Hepatocyte (in vitro differentiated cells): Measurements from ENCODE around the gene AGBL1.

ENCODE experiments used
- EZH2 ChIP-seq: fragments of 200-600 bp; sonication (generic); IDR thresholded peaks from 2 replicates; pipeline ENCODE4 v1.6.1; 2016; ENCODE audit warnings: antibody characterized with exemption, mild to moderate bottlenecking, borderline replicate concordance
- TF ChIP-seq, protein P1 (sequence below): fragments of 200-600 bp; sonication (generic); IDR thresholded peaks from 2 replicates; pipeline ENCODE4 v1.5.1; 2016; ENCODE audit warnings: antibody characterized with exemption, mild to moderate bottlenecking; ENCODE audit not compliant: poor library complexity

- TF ChIP-seq, protein P1, sequence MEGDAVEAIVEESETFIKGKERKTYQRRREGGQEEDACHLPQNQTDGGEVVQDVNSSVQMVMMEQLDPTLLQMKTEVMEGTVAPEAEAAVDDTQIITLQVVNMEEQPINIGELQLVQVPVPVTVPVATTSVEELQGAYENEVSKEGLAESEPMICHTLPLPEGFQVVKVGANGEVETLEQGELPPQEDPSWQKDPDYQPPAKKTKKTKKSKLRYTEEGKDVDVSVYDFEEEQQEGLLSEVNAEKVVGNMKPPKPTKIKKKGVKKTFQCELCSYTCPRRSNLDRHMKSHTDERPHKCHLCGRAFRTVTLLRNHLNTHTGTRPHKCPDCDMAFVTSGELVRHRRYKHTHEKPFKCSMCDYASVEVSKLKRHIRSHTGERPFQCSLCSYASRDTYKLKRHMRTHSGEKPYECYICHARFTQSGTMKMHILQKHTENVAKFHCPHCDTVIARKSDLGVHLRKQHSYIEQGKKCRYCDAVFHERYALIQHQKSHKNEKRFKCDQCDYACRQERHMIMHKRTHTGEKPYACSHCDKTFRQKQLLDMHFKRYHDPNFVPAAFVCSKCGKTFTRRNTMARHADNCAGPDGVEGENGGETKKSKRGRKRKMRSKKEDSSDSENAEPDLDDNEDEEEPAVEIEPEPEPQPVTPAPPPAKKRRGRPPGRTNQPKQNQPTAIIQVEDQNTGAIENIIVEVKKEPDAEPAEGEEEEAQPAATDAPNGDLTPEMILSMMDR: no peak
- TF ChIP-seq EZH2: no peak
Observed at GRCh38 chr15:86609275-86609674, 529.6 kb downstream of the AGBL1 start.
